HG03457 (cell line): ENCODE results near the gene REC114.
"Not testable (repeated sequence)": the region's sequence is repeated elsewhere in the genome, so short reads cannot be mapped to it uniquely, and the experiment has no call there.

Experiments
- ATAC-seq: cut with Tn5 transposase; IDR thresholded peaks from one replicate; pipeline ENCODE4 v1.9.1; 2021; ENCODE audit warnings: moderate number of reproducible peaks; ENCODE audit not compliant: unreplicated experiment

The REC114 gene

GRCh38 chr15:73442968-73443367, at the start of gene REC114:
Gene REC114, plus strand, starts transcription at chr15:73443164. Its CDS starts 22 bp downstream, at chr15:73443186.
- no peak for ATAC-seq

GRCh38 chr15:73393336-73393735, 49.6 kb upstream of the REC114 start:
- no peak for ATAC-seq

DNA sequence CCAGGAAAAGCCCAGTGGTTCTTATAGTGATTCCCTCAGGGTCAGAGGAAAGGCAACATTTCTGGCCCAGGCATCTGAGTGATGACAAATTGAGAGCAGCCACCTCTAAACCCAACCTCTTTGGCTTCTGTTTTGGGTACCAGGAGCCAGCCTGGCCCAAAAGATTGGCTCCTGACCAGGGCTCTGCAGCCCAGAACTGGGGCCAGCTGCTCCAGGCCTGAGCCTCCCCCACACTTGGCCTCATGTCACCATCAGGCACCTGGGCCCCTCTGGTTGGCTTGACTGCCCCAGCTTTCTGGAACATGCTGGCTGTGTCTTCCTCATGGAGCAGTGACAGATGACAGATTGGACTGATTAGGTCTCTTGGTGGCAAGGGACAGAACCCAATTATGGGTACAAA, 48.2 kb upstream of the REC114 start:
- no peak for ATAC-seq

DNA sequence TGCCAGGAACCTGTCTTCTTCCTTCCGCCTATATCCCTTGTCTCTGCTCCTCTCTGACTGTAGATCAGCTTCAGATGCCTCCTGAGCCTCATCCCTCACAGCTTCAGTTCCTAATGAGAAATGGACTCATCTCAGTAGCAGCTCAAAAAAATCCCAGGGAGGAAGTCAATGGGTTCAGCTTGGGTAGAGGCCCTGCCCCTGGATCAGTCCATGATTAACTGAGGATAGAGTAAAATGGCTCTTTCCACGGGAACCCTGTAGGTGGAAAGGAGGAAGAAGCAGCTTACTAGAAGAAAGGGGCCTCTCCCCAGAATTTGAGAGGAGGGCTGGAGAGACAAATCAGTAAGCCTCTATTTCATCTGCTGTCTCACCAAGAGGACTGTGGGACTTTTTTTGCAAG, 47.3 kb upstream of the REC114 start:
- no peak for ATAC-seq

DNA sequence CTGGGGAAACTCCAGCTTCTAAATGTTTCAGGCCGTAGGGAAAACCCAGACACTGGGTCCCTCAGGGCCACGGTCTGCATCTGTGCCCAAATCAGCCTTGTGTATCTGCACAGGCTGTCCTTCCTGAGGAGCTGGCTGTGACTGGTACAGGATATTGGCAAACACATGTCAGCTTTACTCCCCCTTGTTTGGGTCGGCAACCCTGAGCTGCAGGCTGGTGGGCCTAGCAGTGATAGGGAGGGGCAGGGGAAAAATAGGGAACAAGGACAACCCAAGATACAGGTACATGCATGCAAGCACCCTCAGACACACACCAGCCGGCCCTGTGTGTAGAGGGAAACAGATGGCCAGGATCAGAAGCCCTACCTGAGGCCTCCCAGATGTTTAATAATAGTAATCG, 45.5 kb upstream of the REC114 start:
- no peak for ATAC-seq

DNA sequence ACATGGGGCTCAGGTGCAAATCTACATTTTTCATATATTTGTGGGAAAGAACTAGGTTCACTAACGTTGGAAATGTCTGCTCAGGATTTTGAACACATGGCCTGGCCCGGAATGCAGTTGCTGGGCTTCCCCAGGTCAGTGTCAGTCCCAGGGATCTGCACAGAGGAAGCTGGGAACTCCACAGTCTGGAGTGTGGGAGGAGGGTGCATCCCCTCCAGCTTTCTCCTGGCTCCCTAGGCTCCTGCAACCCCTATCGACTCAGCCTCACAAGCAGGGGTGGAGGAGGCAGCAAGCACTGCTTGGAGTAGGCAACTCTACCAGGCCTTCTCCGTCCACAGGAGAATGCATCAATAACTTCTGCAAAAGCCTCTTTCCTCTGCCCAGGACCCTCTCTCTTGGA, 44.1 kb upstream of the REC114 start:
- ATAC-seq: no peak

DNA sequence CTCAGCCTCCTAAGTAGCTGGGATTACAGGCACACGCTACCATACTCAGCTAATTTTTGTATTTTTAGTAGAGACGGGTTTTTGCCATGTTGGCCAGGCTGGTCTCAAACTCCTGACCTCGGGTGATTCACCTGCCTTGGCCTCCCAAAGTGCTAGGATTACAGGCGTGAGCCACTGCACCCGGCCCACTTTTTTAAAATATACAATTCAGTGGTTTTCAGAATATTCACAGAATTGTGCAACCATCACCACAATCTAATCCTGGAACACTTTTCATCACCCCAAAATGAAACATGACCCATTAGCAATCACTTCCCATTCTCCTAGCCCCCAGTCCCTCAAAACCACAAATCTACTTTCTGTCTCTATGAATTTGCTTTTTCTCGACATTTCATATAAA, 42.7 kb upstream of the REC114 start:
- ATAC-seq: not testable (repeated sequence)

DNA sequence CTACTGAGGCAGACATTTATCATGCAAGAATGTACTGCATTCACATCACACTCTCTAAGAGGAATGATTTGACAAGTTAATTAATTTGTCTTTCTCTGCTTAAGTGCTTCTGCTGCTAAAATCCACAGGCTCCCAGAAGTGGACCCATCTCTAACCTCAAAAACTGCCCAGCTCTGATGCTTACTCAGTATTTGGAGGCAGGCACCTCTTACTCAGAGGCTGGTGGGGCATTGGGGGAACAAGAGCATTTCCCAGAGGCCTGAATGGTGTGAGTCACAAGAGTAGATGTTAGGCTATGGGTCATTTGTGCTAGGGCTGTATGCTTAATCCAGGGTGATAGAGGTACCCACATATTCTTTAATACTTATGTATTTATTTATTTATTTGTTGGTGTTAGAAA, 39.8 kb upstream of the REC114 start:
- ATAC-seq: no peak

GRCh38 chr15:73414876-73415275, 28.1 kb upstream of the REC114 start:
- no peak for ATAC-seq

GRCh38 chr15:73424506-73424905, 18.5 kb upstream of the REC114 start:
- ATAC-seq: no peak

DNA sequence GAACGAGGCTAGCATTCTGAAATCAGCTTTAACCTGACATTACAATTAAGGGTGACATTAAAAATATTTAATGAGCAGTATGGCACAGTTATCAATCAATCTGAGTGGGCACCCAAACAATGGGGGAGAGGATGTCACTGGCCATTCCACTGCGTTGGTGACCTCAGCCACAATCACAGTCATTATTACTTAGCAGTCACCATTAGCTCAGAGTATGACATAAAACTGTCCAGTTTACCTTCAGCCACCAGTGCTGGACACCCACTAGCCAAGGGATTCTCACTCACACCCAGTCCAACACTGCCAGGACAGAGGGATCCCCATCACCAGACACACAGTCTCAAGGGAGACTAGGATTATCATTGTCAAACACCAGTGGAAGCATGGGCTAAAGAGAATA, 17.5 kb upstream of the REC114 start:
- no peak for ATAC-seq

DNA sequence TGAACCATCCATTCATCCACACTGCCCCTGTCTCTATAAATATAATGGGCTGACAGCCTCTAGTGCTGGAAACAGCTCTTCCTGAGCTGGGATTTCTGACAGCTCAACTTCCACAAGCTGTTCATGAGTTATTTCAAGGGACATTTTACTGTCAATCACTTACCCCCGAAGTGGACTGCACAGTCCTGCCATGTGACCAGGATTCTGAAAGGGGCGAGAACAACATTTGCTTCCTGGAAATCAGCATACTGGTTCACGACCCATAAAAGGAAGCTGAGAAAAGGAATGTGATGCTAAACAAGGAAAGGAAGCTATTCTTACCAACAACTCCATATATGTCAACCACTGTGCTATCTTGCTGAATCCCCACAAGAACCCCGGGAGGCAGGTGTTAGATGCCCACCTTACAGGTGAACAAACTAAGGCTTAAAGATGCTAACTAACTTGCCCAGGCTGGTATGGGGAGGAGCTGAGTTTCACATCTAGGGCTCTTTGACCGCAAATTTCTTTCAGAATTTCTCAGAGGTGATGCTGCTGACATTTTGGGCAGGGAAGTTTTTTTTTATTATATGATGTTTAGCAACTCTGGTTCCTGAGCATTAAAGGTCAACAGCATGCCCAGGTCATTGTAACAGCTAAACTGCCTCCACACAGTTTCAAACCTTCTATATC, 16.5 kb upstream of the REC114 start:
- ATAC-seq: no peak

DNA sequence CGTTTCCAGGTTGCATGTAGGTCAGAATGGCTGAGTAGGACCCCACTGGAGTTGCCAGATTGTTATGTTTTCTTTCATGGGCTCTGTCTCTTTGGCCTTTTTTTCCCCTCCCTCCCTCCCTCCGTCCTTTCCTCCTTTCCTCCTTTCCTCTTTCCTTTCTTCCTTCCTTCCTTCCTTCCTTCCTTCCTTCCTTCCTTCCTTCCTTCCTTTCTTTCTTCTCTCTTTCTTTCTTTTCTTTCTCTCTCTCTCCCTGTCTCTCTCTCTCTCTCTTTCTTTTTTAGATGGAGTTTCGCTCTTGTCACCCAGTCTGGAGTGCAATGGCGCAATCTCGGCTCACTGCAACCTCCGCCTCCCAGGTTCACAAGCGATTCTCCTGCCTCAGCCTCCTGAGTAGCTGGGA, 11.6 kb upstream of the REC114 start:
- ATAC-seq: not testable (repeated sequence)

GRCh38 chr15:73433873-73434272, 9.1 kb upstream of the REC114 start:
- no peak for ATAC-seq

DNA sequence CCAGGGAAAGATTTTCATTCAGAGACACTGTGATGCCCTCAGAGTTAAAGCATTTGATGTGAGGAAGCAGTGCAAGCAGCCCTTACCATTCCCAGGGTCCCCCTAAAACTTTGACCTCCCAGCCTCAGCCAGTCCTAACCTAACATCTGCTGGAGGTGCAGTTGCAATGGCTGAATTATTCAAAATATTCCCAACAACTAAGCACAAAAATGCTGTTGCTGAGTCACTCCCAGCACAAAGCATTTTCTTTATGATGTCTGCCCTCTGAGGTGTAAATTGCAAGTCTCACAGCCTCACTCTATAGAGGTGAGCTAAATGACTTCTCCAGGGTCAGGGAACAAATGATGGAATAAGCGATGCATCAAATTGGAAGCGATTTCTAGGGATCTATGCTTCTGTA, 6.4 kb upstream of the REC114 start:
- no peak for ATAC-seq

DNA sequence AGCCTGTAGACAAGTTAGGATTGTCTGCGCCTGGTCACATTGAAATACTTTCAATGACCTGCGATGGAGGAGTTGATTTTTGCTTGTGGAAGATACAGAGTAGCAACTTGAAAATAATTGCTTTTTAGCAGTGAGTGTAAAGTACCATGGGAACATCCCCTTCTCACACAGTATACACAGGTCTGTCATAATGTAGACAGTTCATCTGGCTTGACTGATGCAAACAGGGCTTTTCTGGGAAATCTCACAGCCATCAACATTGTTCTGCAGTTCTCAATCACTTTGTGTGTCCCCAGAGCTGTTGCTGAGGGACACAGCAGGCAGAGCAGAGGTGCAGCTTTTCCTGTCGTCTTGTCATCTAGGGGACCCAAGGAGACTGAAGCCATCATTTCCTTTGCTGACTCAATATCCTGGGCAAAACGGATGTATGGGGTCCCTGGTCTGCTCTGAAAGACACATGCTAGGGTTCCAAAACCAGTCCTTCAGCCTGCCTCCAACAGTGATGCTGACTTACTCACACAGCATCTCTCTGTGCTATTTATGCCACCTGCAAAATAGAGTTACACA, 5.3 kb upstream of the REC114 start:
- no peak for ATAC-seq

GRCh38 chr15:73438651-73439050, 4.3 kb upstream of the REC114 start:
- ATAC-seq: no peak

GRCh38 chr15:73440571-73440970, 2.4 kb upstream of the REC114 start:
- ATAC-seq: no peak

GRCh38 chr15:73442421-73442820, 543 bp upstream of the REC114 start:
- no peak for ATAC-seq

GRCh38 chr15:73447471-73447870, 4.5 kb downstream of the REC114 start:
- ATAC-seq: not testable (repeated sequence)

DNA sequence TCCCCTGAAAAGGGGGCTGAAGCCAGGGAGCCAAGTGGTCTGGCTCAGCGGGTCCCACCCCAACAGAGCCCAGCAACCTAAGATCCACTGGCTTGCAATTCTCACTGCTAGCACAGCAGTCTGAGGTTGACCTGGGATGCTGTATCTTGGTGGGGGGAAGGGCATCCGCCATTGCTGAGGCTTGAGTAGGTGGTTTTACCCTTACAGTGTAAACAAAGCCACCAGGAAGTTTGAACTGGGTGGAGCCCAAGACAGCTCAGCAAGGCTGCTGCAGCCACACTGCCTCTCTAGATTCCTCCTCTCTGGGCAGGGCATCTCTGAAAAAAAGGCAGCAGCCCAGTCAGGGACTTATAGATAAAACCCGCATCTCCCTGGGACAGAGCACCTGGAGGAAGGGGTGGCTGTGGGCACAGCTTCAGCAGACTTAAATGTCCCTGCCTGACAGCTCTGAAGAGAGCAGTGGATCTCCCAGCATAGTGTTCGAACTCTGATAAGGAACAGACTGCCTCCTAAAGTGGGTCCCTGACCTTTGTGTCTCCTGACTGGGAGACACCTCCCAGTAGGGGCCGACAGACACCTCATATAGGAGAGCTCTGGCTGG, 5.3 kb downstream of the REC114 start:
- not testable (repeated sequence) for ATAC-seq

DNA sequence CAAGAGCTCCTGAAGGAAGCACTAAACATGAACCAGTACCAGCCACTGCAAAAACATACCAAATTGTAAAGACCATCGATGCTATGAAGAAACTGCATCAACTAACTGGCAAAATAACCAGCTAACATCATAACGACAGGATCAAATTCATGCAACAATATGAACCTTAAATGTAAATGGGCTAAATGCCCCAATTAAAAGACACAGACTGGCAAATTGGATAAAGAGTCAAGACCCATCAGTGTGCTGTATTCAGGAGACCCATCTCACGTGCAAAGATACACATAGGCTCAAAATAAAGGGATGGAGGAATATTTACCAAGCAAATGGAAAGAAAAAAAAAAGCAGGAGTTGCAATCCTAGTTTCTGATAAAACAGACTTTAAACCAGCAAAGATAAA, 7.0 kb downstream of the REC114 start:
- ATAC-seq: not testable (repeated sequence)

GRCh38 chr15:73454096-73454495, 11.1 kb downstream of the REC114 start:
- no peak for ATAC-seq
